ENCODE measurements around the gene PLEKHA6.

PLEKHA6 gene

GRCh38 chr1:204307334-204307883 is 52.3 kb downstream of the PLEKHA6 start:
- DNase-seq = peak; percentile 11 to 34

GRCh38 chr1:204306076-204306475 is 53.7 kb downstream of the PLEKHA6 start:
- no peak for DNase-seq

GRCh38 chr1:204304067-204304466 is 55.7 kb downstream of the PLEKHA6 start:
- DNase-seq = no peak

- no peak for DNase-seq
Observed at GRCh38 chr1:204302769-204303168, 57.0 kb downstream of the PLEKHA6 start.

- no peak for DNase-seq
Observed at GRCh38 chr1:204301171-204301957, 58.4 kb downstream of the PLEKHA6 start.

- DNase-seq = no peak
Observed at GRCh38 chr1:204299814-204300365, 59.8 kb downstream of the PLEKHA6 start.

- DNase-seq = no peak
Observed at GRCh38 chr1:204296431-204296988, 63.2 kb downstream of the PLEKHA6 start.

- no peak for DNase-seq
Observed at GRCh38 chr1:204295671-204296070, 64.1 kb downstream of the PLEKHA6 start.

- no peak for DNase-seq
Observed at GRCh38 chr1:204294357-204294756, 65.4 kb downstream of the PLEKHA6 start.

GRCh38 chr1:204293605-204294337 is 66.0 kb downstream of the PLEKHA6 start:
- no peak for DNase-seq

- no peak for DNase-seq
Observed at GRCh38 chr1:204292740-204293139, 67.0 kb downstream of the PLEKHA6 start.

- peak; percentile 36 to 40 for DNase-seq
Observed at GRCh38 chr1:204289280-204289679, 70.4 kb downstream of the PLEKHA6 start.

GRCh38 chr1:204288021-204288588 is 71.6 kb downstream of the PLEKHA6 start:
- peak; percentile 83 to 84 for DNase-seq

- peak in 1 of 2 experiments; percentile 16 for DNase-seq
Observed at GRCh38 chr1:204287466-204287891, 72.2 kb downstream of the PLEKHA6 start.

GRCh38 chr1:204286831-204287421 is 72.8 kb downstream of the PLEKHA6 start:
- peak; percentile 24 to 45 for DNase-seq

- DNase-seq = no peak
Observed at GRCh38 chr1:204286315-204286714, 73.4 kb downstream of the PLEKHA6 start.

- DNase-seq = peak; percentile 51 to 62
Observed at GRCh38 chr1:204285436-204286305, 74.1 kb downstream of the PLEKHA6 start.

- DNase-seq = no peak
Observed at GRCh38 chr1:204284929-204285328, 74.8 kb downstream of the PLEKHA6 start.

GRCh38 chr1:204283711-204284651 is 75.7 kb downstream of the PLEKHA6 start:
- no peak for DNase-seq

GRCh38 chr1:204282761-204283221 is 76.9 kb downstream of the PLEKHA6 start:
- no peak for DNase-seq

All from NCI-H526 (cell line).